WTC11 (cell line): Measurements from ENCODE around the gene TSPYL2. TPM values are rescaled to one million over a fixed set of nuclear protein-coding genes. Genes with fewer than 3 reads are reported as not detected.

Source experiments
- ATAC-seq: fragments of 200-7000 bp; cut with Tn5 transposase; 2 replicates; pipeline ENCODE4 v1.10.0; 2021; ENCODE audit warnings: mild to moderate bottlenecking, moderate library complexity
- CTCF ChIA-PET: fragments of 300-600 bp; sonication (Branson Sonifier 250); formaldehyde crosslinking; loops from one replicate; lab custom pipeline; 2021; ENCODE audit warnings: antibody characterized with exemption; lab: Charles Lee
- POLR2A ChIA-PET: fragments of 350-600 bp; sonication (Branson Sonifier 250); formaldehyde crosslinking; loops from one replicate; lab custom pipeline; 2021; ENCODE audit warnings: antibody characterized with exemption; lab: Charles Lee
- DNase-seq: peaks from one replicate; pipeline ENCODE4 v3.0.0; 2021; ENCODE audit warnings: low spot score
- H3K27ac Mint-ChIP-seq: 2 replicates; pipeline ENCODE4 v1.8.0; 2021; ENCODE audit warnings: mixed read lengths
- H3K27me3 Mint-ChIP-seq: 2 replicates; pipeline ENCODE4 v1.8.0; 2021; ENCODE audit warnings: low read depth, mild to moderate bottlenecking, moderate library complexity, mixed read lengths
- H3K36me3 Mint-ChIP-seq: 2 replicates; pipeline ENCODE4 v1.8.0; 2021; ENCODE audit warnings: mixed read lengths
- H3K4me1 Mint-ChIP-seq: 2 replicates; pipeline ENCODE4 v1.8.0; 2022; ENCODE audit warnings: mixed read lengths
- H3K4me3 Mint-ChIP-seq: 2 replicates; pipeline ENCODE4 v1.8.0; 2021; ENCODE audit warnings: mild to moderate bottlenecking, moderate library complexity, mixed read lengths
- H3K9me3 Mint-ChIP-seq: 2 replicates; pipeline ENCODE4 v1.8.0; 2021; ENCODE audit warnings: mixed read lengths
- AR ChIP-seq: fragments of 250-450 bp; sonication (Bioruptor Pico); IDR thresholded peaks from 2 replicates; pipeline ENCODE4 v1.9.0; 2021; ENCODE audit warnings: mild to moderate bottlenecking
- ARID4B ChIP-seq: sonication (generic); formaldehyde crosslinking; IDR thresholded peaks from 2 replicates; pipeline ENCODE4 v1.8.0; 2023; ENCODE audit warnings: missing genetic modification reagents, mild to moderate bottlenecking, borderline replicate concordance
- CREB1 ChIP-seq: sonication (generic); formaldehyde crosslinking; IDR thresholded peaks from 2 replicates; pipeline ENCODE4 v1.8.0; 2023; ENCODE audit warnings: mild to moderate bottlenecking, missing genetic modification reagents
- CREM ChIP-seq: sonication (generic); formaldehyde crosslinking; IDR thresholded peaks from 2 replicates; pipeline ENCODE4 v1.8.1; 2022; ENCODE audit warnings: mild to moderate bottlenecking, missing genetic modification reagents, moderate library complexity
- CTCF ChIP-seq: fragments of 200-600 bp; IDR thresholded peaks from 2 replicates; pipeline ENCODE4 v1.8.0; 2022; ENCODE audit warnings: antibody characterized with exemption
- ETV6 ChIP-seq: sonication (generic); formaldehyde crosslinking; IDR thresholded peaks from 2 replicates; pipeline ENCODE4 v1.8.1; 2022; ENCODE audit warnings: mild to moderate bottlenecking, missing genetic modification reagents
- FOXJ3 ChIP-seq: sonication (generic); formaldehyde crosslinking; IDR thresholded peaks from 2 replicates; pipeline ENCODE4 v1.9.0; 2021; ENCODE audit warnings: missing genetic modification reagents, mild to moderate bottlenecking, borderline replicate concordance
- GABPB1 ChIP-seq: sonication (generic); formaldehyde crosslinking; IDR thresholded peaks from 2 replicates; pipeline ENCODE4 v1.8.1; 2023; ENCODE audit warnings: mild to moderate bottlenecking, missing genetic modification reagents
- IRF1 ChIP-seq: sonication (generic); formaldehyde crosslinking; IDR thresholded peaks from 2 replicates; pipeline ENCODE4 v1.8.0; 2023; ENCODE audit warnings: missing genetic modification reagents
- JAZF1 ChIP-seq: fragments of 250-450 bp; sonication (Bioruptor Pico); IDR thresholded peaks from 2 replicates; pipeline ENCODE4 v1.9.0; 2021; ENCODE audit warnings: moderate library complexity, mild to moderate bottlenecking, inconsistent platforms
- MAX ChIP-seq: sonication (generic); formaldehyde crosslinking; IDR thresholded peaks from 2 replicates; pipeline ENCODE4 v1.8.0; 2022; ENCODE audit warnings: mild to moderate bottlenecking, missing genetic modification reagents
- NFYB ChIP-seq: sonication (generic); formaldehyde crosslinking; conservative IDR thresholded peaks from 2 replicates; pipeline ENCODE4 v1.8.0; 2022; ENCODE audit warnings: low read depth, missing genetic modification reagents
- PRRX2 ChIP-seq: fragments of 250-450 bp; sonication (Bioruptor Pico); IDR thresholded peaks from 2 replicates; pipeline ENCODE4 v1.8.0; 2021; ENCODE audit warnings: mild to moderate bottlenecking
- RORB ChIP-seq: fragments of 250-450 bp; sonication (Bioruptor Pico); IDR thresholded peaks from 2 replicates; pipeline ENCODE4 v1.9.0; 2021; ENCODE audit warnings: mild to moderate bottlenecking
- SP1 ChIP-seq: sonication (generic); formaldehyde crosslinking; conservative IDR thresholded peaks from 2 replicates; pipeline ENCODE4 v1.8.1; 2022; ENCODE audit warnings: missing genetic modification reagents
- TP53 ChIP-seq: sonication (generic); formaldehyde crosslinking; IDR thresholded peaks from 2 replicates; pipeline ENCODE4 v1.8.1; 2023; ENCODE audit warnings: mild to moderate bottlenecking, missing genetic modification reagents
- USF1 ChIP-seq: sonication (generic); formaldehyde crosslinking; IDR thresholded peaks from 2 replicates; pipeline ENCODE4 v1.8.0; 2022; ENCODE audit warnings: mild to moderate bottlenecking, missing genetic modification reagents
- USF2 ChIP-seq: sonication (generic); formaldehyde crosslinking; IDR thresholded peaks from 2 replicates; pipeline ENCODE4 v1.8.1; 2023; ENCODE audit warnings: mild to moderate bottlenecking, missing genetic modification reagents, moderate library complexity
- ZBTB21 ChIP-seq: sonication (generic); formaldehyde crosslinking; IDR thresholded peaks from 2 replicates; pipeline ENCODE4 v1.8.1; 2023; ENCODE audit warnings: mild to moderate bottlenecking, missing genetic modification reagents, borderline replicate concordance
- ZNF121 ChIP-seq: sonication (generic); formaldehyde crosslinking; IDR thresholded peaks from 2 replicates; pipeline ENCODE4 v1.8.0; 2023; ENCODE audit warnings: missing genetic modification reagents
- total RNA-seq: library from RNA; stranded (reverse); gene quantifications from 3 replicates; pipeline ENCODE4 v1.2.3, GENCODE V29; 2021

Gene TSPYL2
- total RNA-seq, 1 experiment from 2014 or later, result 14.6 TPM

- TF ChIP-seq AR (CRISPR knock-in tag), result no peak
- TF ChIP-seq CTCF, result peak; percentile 16; the same call in 1 of the 2 replicates
These were observed 11.0 kb downstream of the TSPYL2 start (continued) for GRCh38 chrX:53093177-53093655.

- POLR2A ChIA-PET, result interaction anchor here (1.3 kb wide), 1 partner anchor 12 kb away, joined by 3 read pairs; the partner anchor contains the start of gene TSPYL2
- TF ChIP-seq USF1 (CRISPR knock-in tag) (peak; percentile 81), SP1 (CRISPR knock-in tag) (0 out of 2 replicates have a peak, but pooled peaks have one; percentile 25), USF2 (CRISPR knock-in tag) (peak; percentile 81), CREB1 (CRISPR knock-in tag) (no peak), NFYB (peak; percentile 61), MAX (CRISPR knock-in tag) (0 out of 2 replicates have a peak, but pooled peaks have one; percentile 2), ETV6 (CRISPR knock-in tag) (no peak)
- CTCF ChIA-PET, result interaction anchor here (1.0 kb wide), 1 partner anchor 104 kb away, joined by 4 read pairs; no protein-coding TSS in a partner anchor
These were observed 11.8 kb downstream of the TSPYL2 start, which contains the start of gene KANTR for GRCh38 chrX:53093748-53094581. TSS of gene KANTR (plus strand) at chrX:53094142. CDS start at chrX:53124273, 30,131 bp downstream.

GRCh38 chrX:53094582-53094905, 12.4 kb downstream of the TSPYL2 start:
- H3K4me1 Mint-ChIP-seq, result peaks cover 9% of the 10 kb centered on the region
- no peaks in the 10 kb centered on the region; the same call in 1 of the 2 replicates for H3K27me3 Mint-ChIP-seq
- peak overlapping the region; percentile 93 for H3K27ac Mint-ChIP-seq
- DNase-seq (no peak), ATAC-seq (no peak)
- ChIA-PET CTCF (interaction anchor here (1.0 kb wide), 1 partner anchor 105 kb away, joined by 4 read pairs; no protein-coding TSS in a partner anchor), POLR2A (interaction anchor here (1.3 kb wide), 1 partner anchor 12 kb away, joined by 3 read pairs; the partner anchor contains the start of gene TSPYL2)
- peak overlapping the region; percentile 93 for H3K4me3 Mint-ChIP-seq
- H3K9me3 Mint-ChIP-seq, result no peaks in the 10 kb centered on the region
- H3K36me3 Mint-ChIP-seq, result peaks cover 4% of the 10 kb centered on the region
- TF ChIP-seq FOXJ3 (CRISPR knock-in tag), result no peak
- no peak for TF ChIP-seq GABPB1 (CRISPR knock-in tag)
- TF ChIP-seq TP53 (CRISPR knock-in tag), result no peak
- no peak for TF ChIP-seq JAZF1
- TF ChIP-seq NFYB, result no peak
- no peak for TF ChIP-seq IRF1 (CRISPR knock-in tag)
- TF ChIP-seq CREM (CRISPR knock-in tag), result no peak
- no peak for TF ChIP-seq ARID4B (CRISPR knock-in tag)
- TF ChIP-seq PRRX2 (CRISPR knock-in tag), result no peak
- no peak for TF ChIP-seq RORB (CRISPR knock-in tag)
- TF ChIP-seq ZNF121 (CRISPR knock-in tag), result no peak
- TF ChIP-seq ZBTB21, result no peak

More at GRCh38 chrX:53093748-53094581, 11.8 kb downstream of the TSPYL2 start, which contains the start of gene KANTR:
- H3K4me1 Mint-ChIP-seq, result peaks cover 9% of the 10 kb centered on the region
- ATAC-seq (peak; percentile 90), DNase-seq (peak; percentile 84)
- peak within 1 kb of the TSS; percentile 96 for H3K27ac Mint-ChIP-seq
- no peaks in the 10 kb centered on the region; the same call in 1 of the 2 replicates for H3K36me3 Mint-ChIP-seq
- H3K27me3 Mint-ChIP-seq, result no peaks in the 10 kb centered on the region; the same call in 1 of the 2 replicates
- H3K9me3 Mint-ChIP-seq, result no peaks in the 10 kb centered on the region
- H3K4me3 Mint-ChIP-seq, result peak within 1 kb of the TSS; percentile 93
